GM10266 (cell line): ENCODE data around the gene PSAPL1.

ENCODE experiments used
- DNase-seq: peaks from one replicate; pipeline ENCODE4 v3.0.0; 2012; ENCODE audit errors: extremely low spot score
- TF ChIP-seq, protein P1 (sequence below): IDR thresholded peaks from 2 replicates; pipeline ENCODE4 v1.5.1; 2012; ENCODE audit warnings: mild to moderate bottlenecking, low read depth; ENCODE audit not compliant: control insufficient read depth, insufficient read depth; ENCODE audit errors: missing control alignments

PSAPL1 gene

GRCh38 chr4:7423801-7424552 lies 10.8 kb downstream of the PSAPL1 start:
- DNase-seq = no peak
- TF ChIP-seq, protein P1, sequence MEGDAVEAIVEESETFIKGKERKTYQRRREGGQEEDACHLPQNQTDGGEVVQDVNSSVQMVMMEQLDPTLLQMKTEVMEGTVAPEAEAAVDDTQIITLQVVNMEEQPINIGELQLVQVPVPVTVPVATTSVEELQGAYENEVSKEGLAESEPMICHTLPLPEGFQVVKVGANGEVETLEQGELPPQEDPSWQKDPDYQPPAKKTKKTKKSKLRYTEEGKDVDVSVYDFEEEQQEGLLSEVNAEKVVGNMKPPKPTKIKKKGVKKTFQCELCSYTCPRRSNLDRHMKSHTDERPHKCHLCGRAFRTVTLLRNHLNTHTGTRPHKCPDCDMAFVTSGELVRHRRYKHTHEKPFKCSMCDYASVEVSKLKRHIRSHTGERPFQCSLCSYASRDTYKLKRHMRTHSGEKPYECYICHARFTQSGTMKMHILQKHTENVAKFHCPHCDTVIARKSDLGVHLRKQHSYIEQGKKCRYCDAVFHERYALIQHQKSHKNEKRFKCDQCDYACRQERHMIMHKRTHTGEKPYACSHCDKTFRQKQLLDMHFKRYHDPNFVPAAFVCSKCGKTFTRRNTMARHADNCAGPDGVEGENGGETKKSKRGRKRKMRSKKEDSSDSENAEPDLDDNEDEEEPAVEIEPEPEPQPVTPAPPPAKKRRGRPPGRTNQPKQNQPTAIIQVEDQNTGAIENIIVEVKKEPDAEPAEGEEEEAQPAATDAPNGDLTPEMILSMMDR = no peak

DNA sequence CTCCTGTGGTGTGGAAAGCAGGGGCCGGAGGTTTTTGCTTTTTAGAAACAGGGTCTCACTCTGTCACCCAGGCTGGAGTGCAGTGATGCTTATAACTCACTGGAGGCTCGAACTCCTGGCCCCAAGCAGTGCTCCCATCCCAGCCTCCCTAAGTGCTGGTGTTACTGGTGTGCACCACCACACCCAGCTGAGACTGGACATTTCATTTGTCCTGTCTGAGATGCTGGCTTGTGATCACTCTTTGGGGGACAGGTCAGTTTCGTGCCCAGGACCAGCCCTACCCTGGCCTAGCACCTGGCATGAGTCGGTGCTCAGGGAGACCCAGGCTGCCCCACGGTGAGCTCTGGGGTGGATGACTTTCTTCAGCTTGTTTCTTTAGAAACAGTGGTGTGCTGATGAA lies 11.3 kb downstream of the PSAPL1 start:
- DNase-seq = no peak
- TF ChIP-seq, protein P1 = no peak

GRCh38 chr4:7422898-7423180 lies 11.9 kb downstream of the PSAPL1 start:
- DNase-seq = no peak
- TF ChIP-seq, protein P1 = no peak

GRCh38 chr4:7422151-7422897 lies 12.4 kb downstream of the PSAPL1 start:
- TF ChIP-seq, protein P1 = no peak
- DNase-seq = no peak

DNA sequence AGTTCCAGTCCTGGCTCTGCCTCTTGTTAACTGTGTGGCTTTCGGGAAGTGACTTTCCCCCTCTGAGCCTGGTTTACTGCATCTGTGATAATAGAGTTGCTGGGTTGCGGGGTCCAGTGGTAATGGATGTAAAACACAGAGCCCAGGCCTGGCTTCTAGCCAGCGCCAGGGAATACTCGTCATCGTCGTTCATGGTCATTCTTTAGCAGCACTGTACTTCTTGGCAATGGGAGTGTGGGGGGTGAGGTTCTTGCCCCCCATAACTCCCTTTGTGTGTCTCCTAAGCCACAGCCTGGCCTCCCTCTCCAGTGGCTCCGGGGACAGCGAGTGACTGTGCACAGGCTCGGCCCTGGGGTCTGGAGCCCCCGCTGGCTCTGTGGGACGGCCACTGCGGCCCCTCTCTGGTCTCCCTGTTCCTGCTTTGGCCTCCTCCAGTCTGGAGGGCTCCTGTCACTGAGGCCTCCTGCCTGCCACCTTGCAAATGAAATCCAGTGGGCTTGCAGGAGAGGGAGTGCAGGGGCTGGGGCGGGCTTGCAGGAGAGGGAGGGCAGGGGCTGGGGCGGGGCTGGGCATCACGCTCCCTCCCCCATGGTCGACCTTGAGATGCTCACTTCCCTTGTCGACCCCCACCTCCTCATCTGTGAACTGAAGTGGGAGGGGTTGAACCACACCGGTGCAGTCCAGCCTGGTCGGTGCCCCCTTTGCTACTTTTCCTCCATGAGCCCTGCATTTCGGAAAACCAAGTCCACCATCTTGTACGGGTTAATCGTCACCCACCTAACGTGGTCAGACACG lies 13.2 kb downstream of the PSAPL1 start:
- TF ChIP-seq, protein P1 = no peak
- DNase-seq = no peak

DNA sequence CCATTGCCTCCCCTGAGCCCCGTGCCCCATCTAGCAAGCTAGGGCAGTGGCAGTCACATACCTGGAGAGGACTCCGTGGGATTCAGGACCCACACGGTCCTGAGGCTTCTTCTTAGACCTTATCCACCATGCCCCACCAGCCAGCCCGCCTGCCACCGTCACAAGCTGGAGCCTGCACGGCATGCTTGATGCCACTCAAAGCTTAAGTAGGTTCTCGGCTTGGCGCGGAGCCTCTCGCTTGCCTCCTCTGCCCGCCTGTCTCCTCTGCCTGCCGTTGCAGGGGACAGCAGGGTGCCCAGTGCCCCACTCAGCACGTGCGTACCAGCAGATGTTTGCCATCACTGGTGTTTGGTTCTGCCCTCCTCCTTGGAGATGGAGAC lies 14.1 kb downstream of the PSAPL1 start:
- TF ChIP-seq, protein P1 = no peak
- no peak for DNase-seq
